Liver (tissue), 9 donors: Measurements from ENCODE around the gene RPL29. TPM values are rescaled to one million over a fixed set of nuclear protein-coding genes. Genes with fewer than 3 reads are reported as not detected.
A peak's percentile ranks its signal among the peaks of the same experiment; 100 is the strongest.

Experiments used
- DNase-seq: peaks from one replicate; pipeline ENCODE4 v3.0.0-alpha.2; 2017; ENCODE audit warnings: low spot score
- H3K27ac ChIP-seq, 2 donors: one replicate each; pipeline ENCODE4 v1.7.0; 2013; ENCODE audit warnings: inconsistent platforms in 2 of 2, low read length in 2 of 2, control low read depth in 1 of 2, low read depth in 1 of 2, mild to moderate bottlenecking in 1 of 2
- H3K27me3 ChIP-seq, 4 donors: one replicate each; pipeline versions ENCODE4 v1.6.1 to v1.7.0; 2013; ENCODE audit warnings: low read length in 3 of 4, inconsistent platforms in 1 of 4, mild to moderate bottlenecking in 1 of 4, moderate library complexity in 1 of 4; ENCODE audit not compliant: control insufficient read depth in 4 of 4, insufficient read depth in 4 of 4
- H3K36me3 ChIP-seq, 4 donors: one replicate each; pipeline versions ENCODE4 v1.6.1 to v1.7.0; 2013; ENCODE audit warnings: low read length in 3 of 4, mild to moderate bottlenecking in 3 of 4, low read depth in 1 of 4, moderate library complexity in 1 of 4; ENCODE audit not compliant: control insufficient read depth in 4 of 4, insufficient read depth in 3 of 4
- H3K4me1 ChIP-seq, 4 donors: one replicate each; pipeline versions ENCODE4 v1.6.1 to v1.7.0; 2013; ENCODE audit warnings: low read length in 3 of 4, mild to moderate bottlenecking in 3 of 4, moderate library complexity in 1 of 4; ENCODE audit not compliant: control insufficient read depth in 4 of 4, insufficient read depth in 4 of 4
- H3K4me3 ChIP-seq, 3 donors: one replicate each; pipeline versions ENCODE4 v1.6.1 to v1.7.0; 2013; ENCODE audit warnings: low read length in 3 of 3, control low read depth in 1 of 3, low read depth in 1 of 3, mild to moderate bottlenecking in 1 of 3
- H3K9ac ChIP-seq, 2 donors: one replicate each; pipeline ENCODE4 v1.7.0; 2013; ENCODE audit warnings: low read length in 2 of 2, mild to moderate bottlenecking in 2 of 2, moderate library complexity in 2 of 2, control low read depth in 1 of 2, low read depth in 1 of 2
- H3K9me3 ChIP-seq, 4 donors: one replicate each; pipeline versions ENCODE4 v1.6.1 to v1.7.0; 2013; ENCODE audit warnings: low read length in 3 of 4; ENCODE audit not compliant: control insufficient read depth in 4 of 4
- EGR1 ChIP-seq, 2 donors: IDR thresholded peaks; 2 replicates each; pipeline ENCODE4 v1.6.1; 2016 to 2018; ENCODE audit warnings: antibody characterized with exemption in 2 of 2, low read depth in 2 of 2
- FOXA1 ChIP-seq: IDR thresholded peaks from 2 replicates; pipeline ENCODE4 v1.6.1; 2016; ENCODE audit warnings: antibody characterized with exemption
- FOXA2 ChIP-seq: IDR thresholded peaks from 2 replicates; pipeline ENCODE4 v1.6.1; 2016; ENCODE audit warnings: antibody characterized with exemption
- HNF4A ChIP-seq, 2 donors: conservative IDR thresholded peaks; 2 replicates each; pipeline ENCODE4 v1.6.1; 2016; ENCODE audit warnings: antibody characterized with exemption in 2 of 2, mild to moderate bottlenecking in 2 of 2
- HNF4G ChIP-seq: IDR thresholded peaks from 2 replicates; pipeline ENCODE4 v1.6.1; 2016; ENCODE audit warnings: antibody characterized with exemption
- MAX ChIP-seq: IDR thresholded peaks from 2 replicates; pipeline ENCODE4 v1.6.1; 2016; ENCODE audit warnings: antibody characterized with exemption
- NR2F2 ChIP-seq: IDR thresholded peaks from 2 replicates; pipeline ENCODE4 v1.6.1; 2016; ENCODE audit warnings: antibody characterized with exemption
- RXRA ChIP-seq, 2 donors: IDR thresholded peaks; 2 replicates each; pipeline ENCODE4 v1.6.1; 2017 to 2018; ENCODE audit warnings: antibody characterized with exemption in 2 of 2, mild to moderate bottlenecking in 1 of 2
- SP1 ChIP-seq: IDR thresholded peaks from 2 replicates; pipeline ENCODE4 v1.6.1; 2018; ENCODE audit warnings: antibody characterized with exemption, mild to moderate bottlenecking
- TAF1 ChIP-seq: conservative IDR thresholded peaks from 2 replicates; pipeline ENCODE4 v1.6.1; 2016; ENCODE audit warnings: antibody characterized with exemption, mild to moderate bottlenecking
- WGBS: extraction: QIAGEN DNeasy Blood & Tissue Kit; methylation state at CpG from one replicate; pipeline ENCODE4 v1.1.7; 2013; 5-methylcytosine and 5-hydroxymethylcytosine counted together
- polyA plus RNA-seq, 2 donors: library from polyadenylated mRNA; stranded (reverse) in 1 of 2; unstranded in 1 of 2; fragments of 200-250 nt in 1 of 2; fragments of >200 nt in 1 of 2; fragmentation: Nextera tagmentation in 1 of 2; extraction: Ambion mirVana in 1 of 2; gene quantifications; one replicate each; pipeline versions ENCODE4 v1.2.1 to v1.2.3, GENCODE V29; 2013 to 2015
- total RNA-seq, 2 donors: library from RNA; depleted of rRNA; stranded (reverse); fragments of >200 nt; gene quantifications; one replicate each; pipeline ENCODE4 v1.2.3, GENCODE V29; 2014
- TF ChIP-seq, protein P1 (sequence below): fragments of 150-350 bp; IDR thresholded peaks from 2 replicates; pipeline ENCODE4 v1.5.1; 2017; ENCODE audit warnings: improper control_type of control experiment, low read depth, low read length; ENCODE audit not compliant: missing input control
- donor health status: healthy.
- donor health status: healthy.
- donor health status: healthy.
- donor health status: healthy.
- donor health status: healthy.

Gene RPL29
- total and polyA plus RNA-seq, 4 donors, result 292 to 789 (median 388) TPM

GRCh38 chr3:51955893-51956770, 39.6 kb downstream of the RPL29 start:
- H3K9ac ChIP-seq, result peak overlapping the region in 1 of 2 donors; percentile 21
- WGBS, result 6% methylated on average over 97 of the region's 97 CpGs
- H3K9me3 ChIP-seq, result no peaks in the 10 kb centered on the region
- no peak for TF ChIP-seq TAF1
- no peak for TF ChIP-seq RXRA (IDR thresholded peaks at IDR 0.05)
- TF ChIP-seq MAX, result no peak
- TF ChIP-seq, protein P1, sequence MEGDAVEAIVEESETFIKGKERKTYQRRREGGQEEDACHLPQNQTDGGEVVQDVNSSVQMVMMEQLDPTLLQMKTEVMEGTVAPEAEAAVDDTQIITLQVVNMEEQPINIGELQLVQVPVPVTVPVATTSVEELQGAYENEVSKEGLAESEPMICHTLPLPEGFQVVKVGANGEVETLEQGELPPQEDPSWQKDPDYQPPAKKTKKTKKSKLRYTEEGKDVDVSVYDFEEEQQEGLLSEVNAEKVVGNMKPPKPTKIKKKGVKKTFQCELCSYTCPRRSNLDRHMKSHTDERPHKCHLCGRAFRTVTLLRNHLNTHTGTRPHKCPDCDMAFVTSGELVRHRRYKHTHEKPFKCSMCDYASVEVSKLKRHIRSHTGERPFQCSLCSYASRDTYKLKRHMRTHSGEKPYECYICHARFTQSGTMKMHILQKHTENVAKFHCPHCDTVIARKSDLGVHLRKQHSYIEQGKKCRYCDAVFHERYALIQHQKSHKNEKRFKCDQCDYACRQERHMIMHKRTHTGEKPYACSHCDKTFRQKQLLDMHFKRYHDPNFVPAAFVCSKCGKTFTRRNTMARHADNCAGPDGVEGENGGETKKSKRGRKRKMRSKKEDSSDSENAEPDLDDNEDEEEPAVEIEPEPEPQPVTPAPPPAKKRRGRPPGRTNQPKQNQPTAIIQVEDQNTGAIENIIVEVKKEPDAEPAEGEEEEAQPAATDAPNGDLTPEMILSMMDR, result peak; percentile 46
- no peak for TF ChIP-seq HNF4A (conservative IDR thresholded peaks at IDR 0.05)
- no peak for TF ChIP-seq EGR1 (IDR thresholded peaks at IDR 0.05; ENCODE audit: low read depth in 2 of 2)
- TF ChIP-seq NR2F2, result no peak
- no peak for TF ChIP-seq FOXA1
- no peak for TF ChIP-seq SP1
- DNase-seq, result no peak
- H3K27me3 ChIP-seq, result no peaks in the 10 kb centered on the region
- H3K4me1 ChIP-seq, result peaks cover 11 to 35% (median 19%) of the 10 kb centered on the region in 4 donors
- H3K4me3 ChIP-seq, result peak overlapping the region; percentile 6 to 45 (median 11)
- H3K27ac ChIP-seq, result peak overlapping the region; percentile 20 to 59
- H3K36me3 ChIP-seq, result peaks cover 0 to 2% (median 0%) of the 10 kb centered on the region in 4 donors

- WGBS, result 35% methylated on average over 33 of the region's 33 CpGs
- peak within 1 kb of the TSS in 1 of 2 donors; percentile 21 for H3K9ac ChIP-seq
These were observed 40.4 kb downstream of the RPL29 start, which contains the start of gene GPR62 for GRCh38 chr3:51955175-51955892. Gene GPR62, plus strand, starts transcription at chr3:51955381. Its CDS starts 272 bp downstream, at chr3:51955653.

More at GRCh38 chr3:51955175-51955892, 40.4 kb downstream of the RPL29 start, which contains the start of gene GPR62:
- no peak for DNase-seq
- H3K27me3 ChIP-seq, result no peaks in the 10 kb centered on the region
- TF ChIP-seq FOXA2 (no peak), SP1 (no peak), HNF4A (conservative IDR thresholded peaks at IDR 0.05) (no peak), HNF4G (no peak)
- TF ChIP-seq, protein P1, result no peak
- H3K4me1 ChIP-seq, result peaks cover 11 to 35% (median 19%) of the 10 kb centered on the region in 4 donors
- H3K27ac ChIP-seq, result peak within 1 kb of the TSS; percentile 20 to 59
- peak within 1 kb of the TSS; percentile 6 to 45 (median 11) for H3K4me3 ChIP-seq
- H3K9me3 ChIP-seq, result no peaks in the 10 kb centered on the region
- peaks cover 0 to 2% (median 0%) of the 10 kb centered on the region in 4 donors for H3K36me3 ChIP-seq
